Endometrial microvascular endothelial cells (primary cell): ENCODE results near the gene ATP1A2. TPM values are rescaled to one million over a fixed set of nuclear protein-coding genes. Genes with fewer than 3 reads are reported as not detected.

Experiments
- in situ Hi-C: cut with HindIII; loops from 2 replicates; pipeline ENCODE4 v1.10.0; 2017; ENCODE audit warnings: low sequenced_read_pairs, low pct_unique_long_range_greater_than_20kb; ENCODE audit errors: inconsistent ontology term
- total RNA-seq: library from RNA; depleted of rRNA; stranded (reverse); fragments of >200 nt; gene quantifications from one replicate; pipeline ENCODE4 v1.2.3, GENCODE V29; 2015; ENCODE audit errors: inconsistent ontology term

The ATP1A2 gene
- total RNA-seq, 1 donor from 2014 or later, result not detected

DNA sequence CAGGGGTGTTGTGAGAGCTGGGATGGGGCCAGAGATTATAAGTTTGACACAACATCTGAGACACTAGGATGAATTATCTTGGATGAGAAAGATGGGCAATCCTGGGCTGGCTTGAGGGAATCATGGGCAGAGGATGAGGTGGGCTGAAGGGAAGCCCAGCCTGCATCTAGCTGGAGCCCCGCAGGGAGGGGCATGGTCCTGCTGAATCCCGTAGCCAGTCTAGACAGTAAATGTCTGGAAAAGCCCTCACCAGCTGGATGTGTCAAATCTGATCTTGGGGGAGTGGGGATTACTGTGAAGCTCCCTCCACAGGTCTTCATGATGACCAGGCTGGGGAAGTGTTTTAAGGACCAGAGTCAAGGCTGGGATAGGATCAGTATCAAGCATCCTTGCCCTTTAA, 71.2 kb downstream of the ATP1A2 start:
- in situ Hi-C loops, result no loop called here

- in situ Hi-C loops, result no loop called here
These were observed 71.8 kb downstream of the ATP1A2 start for GRCh38 chr1:160187407-160187806.

DNA sequence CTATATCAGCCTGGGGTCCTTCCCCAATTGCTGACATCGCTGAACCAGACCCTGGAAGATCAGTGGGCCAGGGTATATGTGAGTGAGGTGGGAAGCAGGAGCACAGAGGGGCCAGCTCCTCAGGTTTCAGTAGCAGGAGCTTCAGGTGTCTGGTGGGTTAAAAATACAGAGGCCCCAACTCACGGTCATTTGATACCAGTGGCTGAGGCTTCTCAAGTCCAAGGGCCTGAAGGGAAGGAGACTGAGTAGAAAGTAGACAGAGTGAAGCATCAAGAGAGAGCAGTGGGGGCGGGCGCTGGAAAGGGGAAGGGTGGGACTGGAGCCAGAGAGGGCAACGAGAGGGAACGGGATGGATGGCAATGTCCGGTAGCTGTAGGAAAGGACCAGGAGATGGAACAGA, 72.8 kb downstream of the ATP1A2 start:
- in situ Hi-C loops, result no loop called here

GRCh38 chr1:160189649-160190625, 74.4 kb downstream of the ATP1A2 start, which contains the start of gene CASQ1:
Gene CASQ1 (plus strand): TSS chr1:160190575. CDS start chr1:160190752, 177 bp downstream.
- in situ Hi-C loops, result no loop called here

DNA sequence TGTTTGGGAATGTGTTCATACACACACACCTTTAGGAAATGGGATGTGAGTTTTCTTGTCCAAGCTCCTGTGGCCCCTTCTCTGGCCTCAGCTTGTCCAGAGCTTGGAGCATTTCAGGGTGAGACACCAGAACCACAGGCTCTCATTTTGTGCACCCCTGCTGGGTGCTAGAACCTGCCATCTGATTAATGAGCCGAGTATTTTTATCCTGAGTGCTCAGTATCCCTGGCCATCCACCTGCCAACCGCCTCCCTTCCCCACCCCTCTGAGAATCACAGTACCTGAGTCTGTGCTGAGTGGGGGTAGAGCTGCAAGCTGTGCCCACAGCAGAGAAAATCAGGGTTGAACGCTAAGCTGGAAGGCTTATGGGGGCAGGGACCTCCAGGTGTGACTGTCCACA, 76.2 kb downstream of the ATP1A2 start:
- in situ Hi-C loops, result no loop called here

GRCh38 chr1:160192234-160192633, 76.7 kb downstream of the ATP1A2 start:
- in situ Hi-C loops, result no loop called here

Other genes starting within 250 kb of the ATP1A2 start
- 0.19 TPM for gene CFAP45, start 215.6 kb upstream of the ATP1A2 start, total RNA-seq
- 1,070 TPM for gene TAGLN2, start 190.3 kb upstream of the ATP1A2 start, total RNA-seq
- gene IGSF9, start 170.1 kb upstream of the ATP1A2 start, total RNA-seq, result not detected
- gene SLAMF9, start 161.5 kb upstream of the ATP1A2 start, total RNA-seq, result not detected
- gene PIGM, start 83.8 kb upstream of the ATP1A2 start, total RNA-seq, result 3.8 TPM
- gene KCNJ10, start 45.6 kb upstream of the ATP1A2 start, total RNA-seq, result not detected
- gene KCNJ9, start 34.2 kb upstream of the ATP1A2 start, total RNA-seq, result not detected
- gene IGSF8, start 17.1 kb upstream of the ATP1A2 start, total RNA-seq, result 6.0 TPM
- gene ATP1A4, start 35.8 kb downstream of the ATP1A2 start, total RNA-seq, result not detected
- 0.09 TPM for gene CASQ1, start 74.8 kb downstream of the ATP1A2 start, total RNA-seq
- gene PEA15, start 89.6 kb downstream of the ATP1A2 start, total RNA-seq, result 112 TPM
- 64.8 TPM for gene DCAF8, start 146.8 kb downstream of the ATP1A2 start, total RNA-seq
- 75.4 TPM for gene PEX19, start 169.4 kb downstream of the ATP1A2 start, total RNA-seq
- gene COPA, start 227.5 kb downstream of the ATP1A2 start, total RNA-seq, result 163 TPM
- 105 TPM for gene NCSTN, start 227.6 kb downstream of the ATP1A2 start, total RNA-seq